CD8-positive, alpha-beta memory T cell (primary cell): ENCODE results near the gene ATP6V1C2. TPM values are rescaled to one million over a fixed set of nuclear protein-coding genes. Genes with fewer than 3 reads are reported as not detected.

Experiments used
- CTCF ChIA-PET: fragments of 350-600 bp; sonication (Branson Sonifier 250); formaldehyde crosslinking; loops from one replicate; lab custom pipeline; 2021; ENCODE audit warnings: antibody characterized with exemption; lab: Charles Lee
- POLR2A ChIA-PET: fragments of 350-600 bp; sonication (Branson Sonifier 250); formaldehyde crosslinking; loops from one replicate; lab custom pipeline; 2021; ENCODE audit warnings: antibody characterized with exemption; lab: Charles Lee
- DNase-seq, 5 donors: peaks; one replicate each; pipeline versions ENCODE4 v3.0.0 to v3.0.0-alpha.2; 2020 to 2022; ENCODE audit warnings: mixed read lengths in 1 of 5
- H3K27ac ChIP-seq: one replicate; pipeline ENCODE4 v1.7.0; 2013; ENCODE audit warnings: low read depth, mild to moderate bottlenecking, low read length, moderate library complexity
- H3K27me3 ChIP-seq: 2 replicates; pipeline ENCODE4 v1.7.0; 2013; ENCODE audit warnings: low read length, mild to moderate bottlenecking; ENCODE audit not compliant: insufficient read depth, poor library complexity, severe bottlenecking
- H3K36me3 ChIP-seq: 2 replicates; pipeline ENCODE4 v1.7.0; 2013; ENCODE audit warnings: mild to moderate bottlenecking, low read length, moderate library complexity; ENCODE audit not compliant: insufficient read depth
- H3K4me1 ChIP-seq: 2 replicates; pipeline ENCODE4 v1.7.0; 2013; ENCODE audit warnings: mild to moderate bottlenecking, low read length, moderate library complexity; ENCODE audit not compliant: insufficient read depth
- H3K4me3 ChIP-seq: 2 replicates; pipeline ENCODE4 v1.7.0; 2013; ENCODE audit warnings: mild to moderate bottlenecking, low read length
- H3K9me3 ChIP-seq: 2 replicates; pipeline ENCODE4 v1.7.0; 2013; ENCODE audit warnings: mild to moderate bottlenecking, low read length
- H3K27ac Mint-ChIP-seq, 8 donors: one replicate each; pipeline ENCODE4 v1.8.0; 2020 to 2021; ENCODE audit warnings: mixed read lengths in 8 of 8, mild to moderate bottlenecking in 6 of 8, inconsistent platforms in 3 of 8, moderate library complexity in 3 of 8
- H3K27me3 Mint-ChIP-seq, 2 donors: one replicate each; pipeline ENCODE4 v1.8.0; 2020 to 2021; ENCODE audit warnings: mixed read lengths in 2 of 2, mild to moderate bottlenecking in 1 of 2, moderate library complexity in 1 of 2
- H3K36me3 Mint-ChIP-seq, 3 donors: one replicate each; pipeline ENCODE4 v1.8.0; 2020 to 2021; ENCODE audit warnings: mixed read lengths in 3 of 3, inconsistent platforms in 1 of 3, mild to moderate bottlenecking in 1 of 3
- H3K4me1 Mint-ChIP-seq, 3 donors: one replicate each; pipeline ENCODE4 v1.8.0; 2020 to 2021; ENCODE audit warnings: mixed read lengths in 3 of 3, inconsistent platforms in 1 of 3, mild to moderate bottlenecking in 1 of 3
- H3K4me3 Mint-ChIP-seq, 7 donors: one replicate each; pipeline ENCODE4 v1.8.0; 2020 to 2021; ENCODE audit warnings: mixed read lengths in 7 of 7, mild to moderate bottlenecking in 6 of 7, moderate library complexity in 4 of 7, inconsistent platforms in 2 of 7
- H3K9me3 Mint-ChIP-seq, 5 donors: one replicate each; pipeline ENCODE4 v1.8.0; 2020 to 2022; ENCODE audit warnings: mixed read lengths in 5 of 5, mild to moderate bottlenecking in 3 of 5, moderate library complexity in 2 of 5, inconsistent platforms in 1 of 5
- polyA plus RNA-seq: library from polyadenylated mRNA; unstranded; fragments of 300-500 nt; fragmentation: Illumina TruSeq; gene quantifications from one replicate; pipeline ENCODE4 v1.2.3, GENCODE V29; 2021
- total RNA-seq, 2 experiments: library from RNA; stranded (reverse); gene quantifications; one replicate each; pipeline ENCODE4 v1.2.3, GENCODE V29; 2021

The ATP6V1C2 gene
- total and polyA plus RNA-seq, 3 experiments from 2014 or later: 0.09 to 0.24 TPM; not detected in 1

GRCh38 chr2:10753876-10754275 is 32.4 kb downstream of the ATP6V1C2 start:
- DNase-seq: no peak
- POLR2A ChIA-PET: no interaction called here
- CTCF ChIA-PET: no interaction called here
- H3K27ac ChIP-seq: no peak overlapping the region
- H3K4me1 ChIP-seq: no peaks in the 10 kb centered on the region
- no peak overlapping the region for H3K4me3 ChIP-seq
- H3K27me3 ChIP-seq: no peaks in the 10 kb centered on the region
- no peaks in the 10 kb centered on the region for H3K36me3 Mint-ChIP-seq
- no peak overlapping the region for H3K27ac Mint-ChIP-seq
- no peak overlapping the region for H3K4me3 Mint-ChIP-seq
- no peaks in the 10 kb centered on the region for H3K36me3 ChIP-seq
- H3K9me3 ChIP-seq: no peaks in the 10 kb centered on the region
- H3K27me3 Mint-ChIP-seq: peaks cover 2 to 6% of the 10 kb centered on the region in 2 donors
- H3K9me3 Mint-ChIP-seq: no peaks in the 10 kb centered on the region
- H3K4me1 Mint-ChIP-seq: no peaks in the 10 kb centered on the region

- Mint-ChIP-seq H3K9me3 (no peaks in the 10 kb centered on the region), H3K27ac (no peak overlapping the region), H3K4me3 (no peak overlapping the region), H3K36me3 (no peaks in the 10 kb centered on the region), H3K27me3 (peaks cover 2 to 3% of the 10 kb centered on the region in 2 donors), H3K4me1 (no peaks in the 10 kb centered on the region)
- ChIA-PET CTCF (no interaction called here), POLR2A (no interaction called here)
- Histone ChIP-seq H3K36me3 (no peaks in the 10 kb centered on the region), H3K4me1 (no peaks in the 10 kb centered on the region), H3K27me3 (no peaks in the 10 kb centered on the region), H3K4me3 (no peak overlapping the region), H3K9me3 (no peaks in the 10 kb centered on the region), H3K27ac (no peak overlapping the region)
- DNase-seq: no peak
Observed at GRCh38 chr2:10755621-10756020, 34.2 kb downstream of the ATP6V1C2 start.

- Mint-ChIP-seq H3K27ac (no peak overlapping the region), H3K36me3 (no peaks in the 10 kb centered on the region), H3K9me3 (no peaks in the 10 kb centered on the region), H3K4me1 (no peaks in the 10 kb centered on the region), H3K27me3 (peaks cover 2 to 3% of the 10 kb centered on the region in 2 donors), H3K4me3 (no peak overlapping the region)
- CTCF ChIA-PET: no interaction called here
- Histone ChIP-seq H3K9me3 (no peaks in the 10 kb centered on the region), H3K4me3 (no peak overlapping the region), H3K27ac (no peak overlapping the region), H3K36me3 (no peaks in the 10 kb centered on the region), H3K4me1 (no peaks in the 10 kb centered on the region), H3K27me3 (no peaks in the 10 kb centered on the region)
- no peak for DNase-seq
- POLR2A ChIA-PET: no interaction called here
Observed at GRCh38 chr2:10757814-10758286, 36.4 kb downstream of the ATP6V1C2 start.

- no peak for DNase-seq
- Histone ChIP-seq H3K4me3 (no peak overlapping the region), H3K27ac (no peak overlapping the region), H3K36me3 (no peaks in the 10 kb centered on the region), H3K27me3 (no peaks in the 10 kb centered on the region), H3K9me3 (no peaks in the 10 kb centered on the region), H3K4me1 (no peaks in the 10 kb centered on the region)
- POLR2A ChIA-PET: no interaction called here
- peak overlapping the region in 1 of 8 donors; percentile 74 for H3K27ac Mint-ChIP-seq
- H3K9me3 Mint-ChIP-seq: no peaks in the 10 kb centered on the region
- H3K27me3 Mint-ChIP-seq: peaks cover 4 to 8% of the 10 kb centered on the region in 2 donors
- H3K36me3 Mint-ChIP-seq: no peaks in the 10 kb centered on the region
- CTCF ChIA-PET: no interaction called here
- no peaks in the 10 kb centered on the region for H3K4me1 Mint-ChIP-seq
- no peak overlapping the region for H3K4me3 Mint-ChIP-seq
Observed at GRCh38 chr2:10759151-10759714, 37.8 kb downstream of the ATP6V1C2 start.

GRCh38 chr2:10760794-10761504 is 39.5 kb downstream of the ATP6V1C2 start:
- no peaks in the 10 kb centered on the region for H3K27me3 ChIP-seq
- H3K9me3 ChIP-seq: no peaks in the 10 kb centered on the region
- no peaks in the 10 kb centered on the region for H3K4me1 Mint-ChIP-seq
- no peaks in the 10 kb centered on the region for H3K4me1 ChIP-seq
- H3K27ac ChIP-seq: no peak overlapping the region
- H3K4me3 ChIP-seq: no peak overlapping the region
- no peaks in the 10 kb centered on the region for H3K36me3 Mint-ChIP-seq
- H3K27ac Mint-ChIP-seq: peak overlapping the region in 1 of 8 donors; percentile 38
- no peak for DNase-seq
- H3K9me3 Mint-ChIP-seq: no peaks in the 10 kb centered on the region
- ChIA-PET CTCF (no interaction called here), POLR2A (no interaction called here)
- H3K36me3 ChIP-seq: no peaks in the 10 kb centered on the region
- no peak overlapping the region for H3K4me3 Mint-ChIP-seq
- peaks cover 4 to 6% of the 10 kb centered on the region in 2 donors for H3K27me3 Mint-ChIP-seq

- Histone ChIP-seq H3K9me3 (no peaks in the 10 kb centered on the region), H3K4me3 (no peak overlapping the region), H3K36me3 (no peaks in the 10 kb centered on the region), H3K27me3 (no peaks in the 10 kb centered on the region), H3K4me1 (no peaks in the 10 kb centered on the region), H3K27ac (no peak overlapping the region)
- Mint-ChIP-seq H3K4me1 (no peaks in the 10 kb centered on the region), H3K27me3 (peaks cover 4 to 8% of the 10 kb centered on the region in 2 donors), H3K4me3 (no peak overlapping the region), H3K27ac (no peak overlapping the region), H3K9me3 (peaks cover 0 to 2% (median 0%) of the 10 kb centered on the region in 5 donors), H3K36me3 (no peaks in the 10 kb centered on the region)
- ChIA-PET CTCF (no interaction called here), POLR2A (no interaction called here)
- DNase-seq: no peak
Observed at GRCh38 chr2:10761591-10761990, 40.2 kb downstream of the ATP6V1C2 start.

- no peak for DNase-seq
- ChIA-PET CTCF (no interaction called here), POLR2A (no interaction called here)
- Histone ChIP-seq H3K27me3 (no peaks in the 10 kb centered on the region), H3K36me3 (no peaks in the 10 kb centered on the region), H3K4me1 (no peaks in the 10 kb centered on the region), H3K9me3 (no peaks in the 10 kb centered on the region), H3K4me3 (no peak overlapping the region), H3K27ac (no peak overlapping the region)
- Mint-ChIP-seq H3K9me3 (peaks cover 0 to 2% (median 0%) of the 10 kb centered on the region in 5 donors), H3K4me1 (no peaks in the 10 kb centered on the region), H3K36me3 (no peaks in the 10 kb centered on the region), H3K27ac (peak overlapping the region in 1 of 8 donors; percentile 83), H3K27me3 (peaks cover 2 to 8% of the 10 kb centered on the region in 2 donors), H3K4me3 (no peak overlapping the region)
Observed at GRCh38 chr2:10762651-10763460, 41.4 kb downstream of the ATP6V1C2 start.

- H3K27me3 Mint-ChIP-seq: peaks cover 2 to 8% of the 10 kb centered on the region in 2 donors
- no peaks in the 10 kb centered on the region for H3K36me3 ChIP-seq
- H3K4me1 ChIP-seq: no peaks in the 10 kb centered on the region
- H3K36me3 Mint-ChIP-seq: no peaks in the 10 kb centered on the region
- H3K4me3 ChIP-seq: no peak overlapping the region
- no peaks in the 10 kb centered on the region for H3K9me3 ChIP-seq
- ChIA-PET POLR2A (no interaction called here), CTCF (no interaction called here)
- H3K4me3 Mint-ChIP-seq: no peak overlapping the region
- no peak for DNase-seq
- peaks cover 0 to 2% (median 0%) of the 10 kb centered on the region in 5 donors for H3K9me3 Mint-ChIP-seq
- H3K4me1 Mint-ChIP-seq: no peaks in the 10 kb centered on the region
- H3K27me3 ChIP-seq: no peaks in the 10 kb centered on the region
- no peak overlapping the region for H3K27ac ChIP-seq
- no peak overlapping the region for H3K27ac Mint-ChIP-seq
Observed at GRCh38 chr2:10763461-10763800, 42.0 kb downstream of the ATP6V1C2 start.
